HG02938 (cell line): Measurements from ENCODE around the gene WNT6.

Experiments
- ATAC-seq: cut with Tn5 transposase; IDR thresholded peaks from one replicate; pipeline ENCODE4 v1.9.1; 2021; ENCODE audit warnings: mild to moderate bottlenecking, moderate library complexity; ENCODE audit not compliant: unreplicated experiment

Gene WNT6

DNA sequence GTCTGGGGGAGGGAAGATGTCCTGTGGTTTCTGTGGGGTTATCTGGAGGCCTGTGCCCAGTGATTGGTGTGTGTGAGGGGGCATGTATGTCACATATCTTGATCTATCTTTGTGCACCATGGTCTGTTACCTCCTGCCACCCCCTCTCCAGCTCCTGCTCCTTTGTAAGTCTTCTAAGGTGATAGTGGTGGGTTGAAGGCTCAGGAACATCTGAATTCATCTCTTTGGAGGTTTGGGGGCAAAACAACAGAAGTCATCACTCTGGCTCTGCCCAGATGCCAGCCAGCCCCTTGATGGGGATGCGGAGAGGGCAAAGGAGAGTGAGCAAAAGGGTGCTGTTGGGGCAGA lies 2.7 kb upstream of the WNT6 start:
- no peak for ATAC-seq

DNA sequence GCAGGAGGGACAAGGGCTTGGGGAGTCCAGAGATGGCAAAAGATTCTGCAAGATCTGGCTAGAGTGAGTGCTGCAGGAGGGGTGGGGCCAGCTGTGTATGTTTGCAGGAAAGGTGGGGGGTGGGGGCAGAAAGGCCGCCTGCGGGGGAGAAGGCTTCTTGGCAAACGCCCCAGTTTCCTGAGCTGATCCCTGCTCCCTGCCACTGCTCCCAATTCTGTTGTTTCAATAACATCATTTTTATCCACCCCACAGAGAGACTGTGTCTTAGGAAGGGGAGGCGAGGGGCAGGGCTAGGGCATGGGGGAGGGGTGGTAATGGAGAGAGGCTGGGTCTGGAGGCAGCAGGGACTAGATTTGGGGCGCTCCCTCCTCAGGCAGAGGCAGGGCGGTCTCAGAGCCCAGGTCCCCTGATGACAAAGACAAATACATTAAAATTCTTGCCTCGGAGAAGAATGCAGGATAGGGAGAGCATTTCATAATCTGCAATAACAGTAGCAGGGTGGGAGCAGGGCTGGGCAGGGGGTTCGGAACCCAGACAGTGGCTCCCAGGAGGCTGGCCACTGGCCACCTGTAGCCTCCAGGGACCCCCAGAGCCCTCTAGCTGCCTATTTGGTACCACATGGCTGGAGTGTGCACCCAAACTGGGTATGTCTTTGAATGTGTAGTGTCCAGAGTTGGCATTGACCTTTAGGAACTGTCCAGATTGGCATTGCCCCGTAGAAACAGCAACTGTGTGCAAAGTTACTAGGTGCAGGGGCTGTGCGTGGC lies 2.1 kb upstream of the WNT6 start:
- ATAC-seq, result no peak

- no peak for ATAC-seq
Observed at GRCh38 chr2:218858138-218858445, 1.5 kb upstream of the WNT6 start.

- no peak for ATAC-seq
Observed at GRCh38 chr2:218858671-218859555, 692 bp upstream of the WNT6 start.

DNA sequence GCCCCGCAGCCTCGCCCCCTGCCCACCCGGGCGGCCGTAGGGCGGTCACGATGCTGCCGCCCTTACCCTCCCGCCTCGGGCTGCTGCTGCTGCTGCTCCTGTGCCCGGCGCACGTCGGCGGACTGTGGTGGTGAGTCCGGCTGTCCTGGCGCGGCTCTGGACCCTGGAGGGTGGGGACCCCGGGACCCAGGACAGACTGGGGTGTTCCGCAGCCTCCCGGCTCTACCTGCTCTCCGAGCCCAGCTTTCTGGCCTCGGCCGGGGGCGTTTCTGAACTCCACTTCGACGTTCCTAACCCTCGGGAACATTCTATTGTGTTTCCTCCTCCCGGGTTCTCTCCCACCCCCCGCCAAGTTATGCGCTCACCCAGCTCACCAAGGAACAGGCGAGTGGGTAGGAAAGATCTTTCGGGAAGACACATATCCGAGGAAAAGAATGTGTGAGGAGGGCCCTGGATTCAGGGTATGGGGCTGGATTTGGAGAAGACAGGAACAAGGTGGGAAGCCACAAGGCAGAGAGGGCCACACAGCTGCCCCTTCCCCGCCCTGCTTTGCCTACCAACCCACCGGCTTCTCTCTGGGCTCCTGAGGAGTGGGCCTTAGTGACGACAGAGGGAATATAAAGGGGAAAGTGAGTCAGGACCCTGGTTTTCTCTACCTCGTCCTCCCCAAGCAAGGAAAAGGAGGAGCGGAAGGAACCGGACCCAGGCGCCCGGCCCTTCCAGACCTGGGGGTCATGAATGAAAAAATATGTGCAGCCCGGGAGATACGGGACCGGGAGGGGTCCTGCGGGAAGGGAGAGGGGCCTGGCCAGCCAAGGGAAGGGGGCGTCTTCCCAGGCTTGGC lies 605 bp downstream of the WNT6 start:
- no peak for ATAC-seq

DNA sequence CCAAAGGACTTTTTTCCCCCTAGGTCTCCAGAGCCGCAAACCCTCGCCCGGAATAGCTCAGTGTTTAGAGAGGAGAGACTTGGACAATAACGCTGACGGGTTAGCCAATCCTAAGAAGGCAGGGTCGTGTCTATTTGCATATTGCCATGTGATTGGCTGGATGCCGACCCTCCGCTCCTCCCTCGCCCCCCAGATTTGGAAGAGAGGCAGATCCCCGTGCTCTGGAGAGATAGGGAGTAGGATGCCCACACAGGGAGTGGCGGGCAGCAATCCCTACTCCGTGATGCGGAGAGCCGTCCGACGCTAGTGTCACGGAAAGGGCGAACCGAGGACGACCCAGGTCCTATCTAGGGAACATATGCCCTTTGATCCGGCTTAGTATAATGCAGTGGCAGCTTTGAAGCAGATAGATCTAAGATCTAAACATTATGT lies 1.4 kb downstream of the WNT6 start:
- ATAC-seq, result no peak

GRCh38 chr2:218861645-218862318 lies 2.2 kb downstream of the WNT6 start:
- no peak for ATAC-seq

DNA sequence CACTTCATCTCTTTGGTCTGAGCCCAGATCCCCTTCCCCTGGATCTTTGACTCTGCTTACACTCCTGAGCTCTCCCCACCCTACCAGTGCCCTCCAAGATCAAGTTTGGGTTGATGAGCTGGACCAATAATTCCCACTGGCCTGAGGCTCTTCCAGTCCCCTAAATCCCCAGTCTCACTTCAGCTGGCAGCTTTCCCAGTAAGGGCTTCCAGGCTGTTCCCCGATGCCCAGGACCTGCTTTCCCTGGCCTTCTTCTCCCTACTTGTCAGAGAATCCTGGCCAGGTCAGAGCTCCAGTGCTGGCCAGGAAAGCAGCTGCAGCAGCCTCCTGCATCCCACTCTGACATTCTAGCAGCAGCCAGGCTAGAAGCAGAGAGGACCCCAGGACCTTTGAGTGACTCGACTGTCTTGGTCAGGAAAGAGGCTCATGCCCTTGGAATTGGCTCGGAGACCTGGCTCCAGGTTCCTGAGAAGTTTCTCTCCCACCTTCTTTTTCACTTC lies 3.5 kb downstream of the WNT6 start:
- ATAC-seq, result no peak

DNA sequence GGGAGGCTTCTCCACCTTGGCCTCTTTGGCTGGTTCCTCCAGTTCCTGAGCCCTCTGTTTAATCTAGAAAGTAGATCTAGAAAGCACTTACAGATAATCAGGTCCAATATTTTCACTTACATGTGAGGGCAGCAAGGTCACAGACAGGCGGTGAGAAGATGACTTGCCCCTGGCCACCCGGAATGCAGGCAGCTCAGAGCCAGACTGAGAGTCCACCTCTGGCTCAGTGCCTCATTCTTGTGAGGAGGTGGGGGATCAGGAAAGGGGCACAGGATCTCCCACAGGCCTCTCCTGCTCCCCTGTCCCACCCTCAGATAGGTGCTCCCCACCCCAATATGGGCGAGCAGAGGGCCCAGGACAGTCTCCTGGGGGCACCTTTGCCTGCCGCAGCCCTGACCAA lies 5.8 kb downstream of the WNT6 start:
- no peak for ATAC-seq

DNA sequence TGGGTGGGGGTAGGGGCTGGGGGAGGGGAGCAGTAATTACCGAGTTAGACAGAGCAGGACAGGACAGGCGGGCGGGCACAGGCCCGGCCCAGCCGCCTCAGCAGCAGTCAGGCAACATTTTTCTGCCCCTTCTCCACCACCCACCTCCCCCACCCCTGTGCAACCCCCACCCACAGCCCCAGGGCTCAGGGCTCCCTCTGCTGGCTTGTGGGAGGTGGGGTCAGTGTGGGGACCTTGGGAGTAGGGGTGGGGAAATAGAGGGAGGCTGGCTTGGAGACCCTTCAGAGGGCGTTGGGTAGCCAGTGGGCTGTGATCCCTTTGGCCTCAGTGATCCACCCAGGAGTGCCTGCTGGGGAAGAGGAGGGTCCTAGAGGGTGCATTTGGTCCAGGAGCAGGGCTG lies 6.4 kb downstream of the WNT6 start:
- ATAC-seq, result no peak

GRCh38 chr2:218867900-218868299 lies 8.3 kb downstream of the WNT6 start:
- ATAC-seq, result no peak

GRCh38 chr2:218869064-218869463 lies 9.5 kb downstream of the WNT6 start:
- ATAC-seq, result no peak

- ATAC-seq, result no peak
Observed at GRCh38 chr2:218870984-218871344, 11.4 kb downstream of the WNT6 start.

- ATAC-seq, result no peak
Observed at GRCh38 chr2:218871345-218872302, 12.0 kb downstream of the WNT6 start.

GRCh38 chr2:218872645-218873358 lies 13.2 kb downstream of the WNT6 start:
- no peak for ATAC-seq

DNA sequence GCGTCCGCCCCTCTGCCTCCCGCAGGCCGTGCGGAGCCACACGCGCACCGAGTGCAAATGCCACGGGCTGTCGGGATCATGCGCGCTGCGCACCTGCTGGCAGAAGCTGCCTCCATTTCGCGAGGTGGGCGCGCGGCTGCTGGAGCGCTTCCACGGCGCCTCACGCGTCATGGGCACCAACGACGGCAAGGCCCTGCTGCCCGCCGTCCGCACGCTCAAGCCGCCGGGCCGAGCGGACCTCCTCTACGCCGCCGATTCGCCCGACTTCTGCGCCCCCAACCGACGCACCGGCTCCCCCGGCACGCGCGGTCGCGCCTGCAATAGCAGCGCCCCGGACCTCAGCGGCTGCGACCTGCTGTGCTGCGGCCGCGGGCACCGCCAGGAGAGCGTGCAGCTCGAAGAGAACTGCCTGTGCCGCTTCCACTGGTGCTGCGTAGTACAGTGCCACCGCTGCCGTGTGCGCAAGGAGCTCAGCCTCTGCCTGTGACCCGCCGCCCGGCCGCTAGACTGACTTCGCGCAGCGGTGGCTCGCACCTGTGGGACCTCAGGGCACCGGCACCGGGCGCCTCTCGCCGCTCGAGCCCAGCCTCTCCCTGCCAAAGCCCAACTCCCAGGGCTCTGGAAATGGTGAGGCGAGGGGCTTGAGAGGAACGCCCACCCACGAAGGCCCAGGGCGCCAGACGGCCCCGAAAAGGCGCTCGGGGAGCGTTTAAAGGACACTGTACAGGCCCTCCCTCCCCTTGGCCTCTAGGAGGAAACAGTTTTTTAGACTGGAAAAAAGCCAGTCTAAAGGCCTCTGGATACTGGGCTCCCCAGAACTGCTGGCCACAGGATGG lies 14.0 kb downstream of the WNT6 start:
- no peak for ATAC-seq

DNA sequence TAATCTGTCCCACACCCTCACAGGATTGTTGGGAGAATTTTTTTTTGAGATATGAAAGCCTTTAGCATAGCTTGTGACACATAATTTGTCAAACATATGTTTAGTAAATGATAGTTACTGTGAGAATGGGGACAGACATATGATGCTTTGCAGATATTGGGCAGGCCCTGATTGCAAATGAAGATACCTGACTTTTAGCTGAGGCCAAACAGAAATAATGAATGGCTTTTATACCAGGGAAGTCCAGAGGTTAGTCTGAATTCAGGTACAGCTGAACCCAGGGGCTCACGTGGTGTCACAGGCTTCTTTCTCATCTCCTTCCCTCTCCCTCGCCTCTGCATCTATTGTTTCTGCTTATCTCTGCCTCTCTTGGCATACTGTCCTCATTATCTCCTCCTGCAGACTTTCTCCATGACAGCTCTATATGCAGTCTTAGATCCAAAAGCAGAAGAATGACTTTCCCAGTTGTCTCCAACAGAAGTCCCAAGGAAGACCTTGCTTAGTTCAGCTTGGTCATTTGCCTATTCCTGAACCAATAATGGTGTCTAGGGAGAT lies 16.2 kb downstream of the WNT6 start:
- no peak for ATAC-seq
